NCI-H1105 treated with DMSO at 0.1 percent for 48 hours (cell line): ENCODE measurements around the gene RAMP1.

ENCODE experiments used
- DNase-seq: peaks from one replicate; lab custom pipeline; 2025; lab: John Stamatoyannopoulos, UW

Gene RAMP1

DNA sequence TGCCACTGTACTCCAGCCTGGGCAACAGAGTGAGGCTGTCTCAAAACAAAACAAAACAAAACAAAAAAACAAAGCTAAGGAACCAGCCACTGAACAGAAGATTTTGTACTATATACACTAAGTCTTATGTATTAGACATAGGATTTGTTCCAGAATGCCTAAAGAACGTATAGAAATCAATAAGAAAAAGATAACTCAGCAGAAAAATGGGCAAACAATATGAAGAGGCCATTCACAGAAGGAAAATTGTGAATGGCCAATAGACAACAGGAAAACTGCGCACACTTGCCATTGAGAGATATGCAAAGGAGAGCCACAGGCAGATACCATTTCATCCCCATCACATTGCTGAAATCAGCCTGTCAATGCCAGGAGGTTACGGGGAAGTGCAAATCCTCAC, 92.5 kb downstream of the RAMP1 start:
- no peak for DNase-seq

DNA sequence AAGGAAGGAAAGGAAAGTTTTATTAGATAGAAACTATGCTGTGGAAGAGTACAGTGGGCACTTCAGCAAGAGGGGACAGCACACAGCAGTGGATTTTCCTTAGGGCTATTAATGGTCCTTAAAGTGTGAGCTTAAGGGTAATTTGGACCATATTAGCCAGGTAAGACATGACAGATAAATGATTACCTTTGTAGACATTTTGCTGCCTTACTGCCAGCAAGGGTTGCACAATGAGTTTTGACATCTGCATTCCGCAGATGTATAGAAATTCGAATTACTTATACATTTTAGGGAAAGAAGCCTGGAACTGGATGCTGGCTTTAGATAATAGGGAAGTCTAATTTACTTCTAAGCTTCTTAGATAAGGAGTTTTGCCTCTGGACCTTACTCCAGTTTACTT, 93.4 kb downstream of the RAMP1 start:
- DNase-seq, result no peak

DNA sequence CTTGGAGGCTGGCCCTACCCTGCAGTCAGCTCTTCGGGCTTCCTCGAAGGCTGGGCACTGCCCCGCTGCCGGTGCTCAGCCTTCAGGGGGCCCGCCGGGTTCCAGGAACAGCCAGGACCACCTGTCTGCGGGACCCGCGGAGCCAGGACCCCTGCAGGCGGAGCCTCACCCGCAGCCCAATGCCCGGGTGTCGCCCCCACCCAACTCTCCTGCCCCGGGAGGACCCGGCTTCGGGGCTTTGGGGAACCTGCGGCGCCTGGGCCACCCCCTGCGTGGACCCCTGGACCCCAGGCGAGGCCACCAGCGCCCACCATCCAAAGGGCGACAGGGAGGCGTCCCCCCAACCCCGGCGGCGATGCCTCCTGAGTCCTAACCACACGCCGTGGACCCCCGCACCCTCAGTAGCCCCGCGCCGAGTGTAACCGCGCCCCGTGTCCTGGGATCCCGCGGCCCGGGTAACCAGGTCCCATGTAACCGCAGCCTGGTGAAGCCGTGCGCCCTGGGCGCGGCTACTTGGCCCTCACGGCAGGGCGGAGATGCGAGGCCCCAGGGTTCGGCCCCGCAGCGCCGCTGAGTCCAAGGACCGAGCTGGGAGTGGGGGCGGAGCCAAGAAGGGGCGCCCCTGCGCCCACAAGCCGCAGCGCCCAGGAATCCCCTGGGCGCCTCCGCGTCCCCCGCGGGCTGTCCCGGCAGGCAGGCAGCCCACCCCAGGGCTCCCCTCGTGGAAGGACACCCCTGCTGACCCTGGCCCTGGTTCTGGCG, 96.4 kb downstream of the RAMP1 start:
- no peak for DNase-seq

DNA sequence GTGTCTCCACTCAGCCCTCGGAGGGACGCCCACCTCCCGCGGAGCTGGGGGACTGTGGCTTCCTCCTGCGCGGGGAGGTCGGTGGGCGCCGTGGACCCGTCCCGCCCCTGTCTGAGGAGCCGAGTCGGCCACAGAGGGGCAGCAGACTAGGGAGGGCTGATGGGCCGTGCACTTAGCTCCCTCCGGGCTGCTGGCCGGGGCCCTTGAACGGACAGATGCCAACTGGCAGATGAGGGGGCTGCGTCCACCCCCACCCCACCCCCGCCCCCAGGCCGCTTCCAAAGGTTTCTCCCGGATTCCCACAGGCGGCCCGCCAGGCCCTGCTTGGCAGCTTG, 96.9 kb downstream of the RAMP1 start:
- no peak for DNase-seq

DNA sequence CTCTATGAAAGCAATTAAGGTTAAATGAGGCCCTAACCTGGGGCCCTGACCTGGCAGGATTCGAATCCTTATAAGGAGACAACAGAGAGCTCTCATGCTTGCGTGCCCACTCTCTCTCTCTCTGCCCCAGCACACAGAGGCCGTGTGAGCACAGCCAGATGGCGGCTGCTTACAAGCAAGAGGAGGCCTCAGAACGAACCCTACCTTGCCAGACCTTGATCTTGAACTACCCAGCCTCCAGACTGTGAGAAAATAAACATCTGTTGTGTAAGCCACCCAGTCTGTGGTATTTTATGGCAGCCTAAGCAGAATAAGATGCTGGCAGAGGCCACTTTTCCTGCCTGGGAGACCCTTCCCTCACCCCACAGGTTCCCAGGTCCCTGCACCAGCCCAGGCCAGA, 102.2 kb downstream of the RAMP1 start:
- no peak for DNase-seq
